Right cardiac atrium (tissue), 5 donors: Measurements from ENCODE around the gene PLCB1. TPM values are rescaled to one million over a fixed set of nuclear protein-coding genes. Genes with fewer than 3 reads are reported as not detected.
A peak's percentile ranks its signal among the peaks of the same experiment; 100 is the strongest.

Experiments used
- ATAC-seq, 2 donors: fragments of 200-7000 bp; cut with Tn5 transposase; one replicate each; pipeline versions ENCODE4 v1.8.0 to v1.9.1; 2020; ENCODE audit warnings: moderate library complexity in 2 of 2, mild to moderate bottlenecking in 1 of 2
- DNase-seq, 3 donors: peaks; one replicate each; pipeline ENCODE4 v3.0.0-alpha.2; 2020
- H3K27ac ChIP-seq: one replicate; pipeline ENCODE4 v1.5.1; 2013; ENCODE audit warnings: mild to moderate bottlenecking, low read length, control low read depth, moderate library complexity
- H3K27me3 ChIP-seq: one replicate; pipeline ENCODE4 v1.6.1; 2013; ENCODE audit not compliant: control insufficient read depth, insufficient read depth
- H3K4me1 ChIP-seq: one replicate; pipeline ENCODE4 v1.6.1; 2013; ENCODE audit warnings: low read length; ENCODE audit not compliant: control insufficient read depth, insufficient read depth
- H3K4me3 ChIP-seq: one replicate; pipeline ENCODE4 v1.5.1; 2013; ENCODE audit warnings: low read length, control low read depth
- H3K9me3 ChIP-seq: one replicate; pipeline ENCODE4 v1.6.1; 2013; ENCODE audit warnings: low read length; ENCODE audit not compliant: control insufficient read depth
- WGBS: extraction: QIAGEN DNeasy Blood & Tissue Kit; methylation state at CpG from one replicate; pipeline ENCODE4 v1.1.7; 2013; 5-methylcytosine and 5-hydroxymethylcytosine counted together
- intact Hi-C, 4 donors: fragments of 100-400 bp; cut with DNase I; formaldehyde crosslinking; loops; one replicate each; pipeline versions ENCODE4 v1.11.0 to v1.14.0; 2022 to 2023
- polyA plus RNA-seq: library from polyadenylated mRNA; stranded (reverse); fragments of 200-250 nt; gene quantifications from one replicate; pipeline ENCODE4 v1.2.3, GENCODE V29; 2013
- total RNA-seq, 4 donors: library from RNA; stranded (reverse); fragmentation: NEBNext Ultra II Directional; extraction: Animal tissue kit (Norgen Biotek cat#: 25700); gene quantifications; one replicate each; pipeline ENCODE4 v1.2.1, GENCODE V29; 2021
- donor health status: healthy with polysubstance abuse.
- donor health status: DM: no; HTN: yes; CAD: no.
- donor health status: DM: no; HTN: no; CAD: no.
- donor health status: DM: no; HTN: yes; CAD: no; lungs with severe emphysema.
- donor health status: DM: yes; HTN: yes; CAD: no.

Gene PLCB1
- total and polyA plus RNA-seq, 5 donors, result 7.6 to 20.3 (median 11.6) TPM

- WGBS, result 93% methylated on average over 2 of the region's 2 CpGs
- DNase-seq, result no peak
Observed at GRCh38 chr20:8700756-8701155, 568.7 kb downstream of the PLCB1 start.

GRCh38 chr20:8706961-8707700, 575.1 kb downstream of the PLCB1 start:
- no peak for ATAC-seq
- H3K9me3 ChIP-seq, result no peaks in the 10 kb centered on the region
- DNase-seq, result no peak
- no peak overlapping the region for H3K27ac ChIP-seq
- WGBS, result 96% methylated on average over 5 of the region's 5 CpGs
- intact Hi-C loops, result no loop called here
- H3K27me3 ChIP-seq, result no peaks in the 10 kb centered on the region
- H3K4me3 ChIP-seq, result no peak overlapping the region
- no peaks in the 10 kb centered on the region for H3K4me1 ChIP-seq

More at GRCh38 chr20:8700756-8701155, 568.7 kb downstream of the PLCB1 start:
- H3K4me1 ChIP-seq, result no peaks in the 10 kb centered on the region
- no peak overlapping the region for H3K27ac ChIP-seq
- ATAC-seq, result no peak
- H3K9me3 ChIP-seq, result no peaks in the 10 kb centered on the region
- intact Hi-C loops, result no loop called here
- no peaks in the 10 kb centered on the region for H3K27me3 ChIP-seq
- no peak overlapping the region for H3K4me3 ChIP-seq

GRCh38 chr20:8709627-8710026, 577.6 kb downstream of the PLCB1 start:
- Histone ChIP-seq H3K4me3 (no peak overlapping the region), H3K9me3 (no peaks in the 10 kb centered on the region), H3K4me1 (no peaks in the 10 kb centered on the region), H3K27ac (no peak overlapping the region), H3K27me3 (no peaks in the 10 kb centered on the region)
- intact Hi-C loops, result loop anchor here in 3 of 4 donors (10.0 kb wide), 4 partner anchors 165 to 775 kb away; partner anchors contain the start of gene PLCB1 (in 1 of the 3)
- WGBS, result 45% methylated on average over 3 of the region's 3 CpGs
- no peak for DNase-seq
- ATAC-seq, result no peak

GRCh38 chr20:8711501-8711900, 579.4 kb downstream of the PLCB1 start:
- H3K27ac ChIP-seq, result no peak overlapping the region
- intact Hi-C loops, result loop anchor here in 3 of 4 donors (10.0 kb wide), 4 partner anchors 167 to 777 kb away; partner anchors contain the start of gene PLCB1 (in 1 of the 3)
- no peak overlapping the region for H3K4me3 ChIP-seq
- H3K4me1 ChIP-seq, result no peaks in the 10 kb centered on the region
- no peaks in the 10 kb centered on the region for H3K27me3 ChIP-seq
- no peaks in the 10 kb centered on the region for H3K9me3 ChIP-seq
- DNase-seq (no peak), ATAC-seq (peak; percentile 26 to 86)
- 65% methylated on average over 3 of the region's 3 CpGs for WGBS

GRCh38 chr20:8714206-8714605, 582.1 kb downstream of the PLCB1 start:
- H3K4me1 ChIP-seq, result no peaks in the 10 kb centered on the region
- WGBS, result 78% methylated on average over 3 of the region's 3 CpGs
- intact Hi-C loops, result loop anchor here in 3 of 4 donors (10.0 kb wide), 4 partner anchors 169 to 779 kb away; partner anchors contain the start of gene PLCB1 (in 1 of the 3)
- H3K9me3 ChIP-seq, result no peaks in the 10 kb centered on the region
- H3K27me3 ChIP-seq, result no peaks in the 10 kb centered on the region
- H3K27ac ChIP-seq, result no peak overlapping the region
- DNase-seq (no peak), ATAC-seq (no peak)
- no peak overlapping the region for H3K4me3 ChIP-seq

GRCh38 chr20:8718279-8718678, 586.2 kb downstream of the PLCB1 start:
- DNase-seq (peak; percentile 26 to 78 (median 58)), ATAC-seq (no peak)
- no peak overlapping the region for H3K27ac ChIP-seq
- H3K27me3 ChIP-seq, result no peaks in the 10 kb centered on the region
- H3K4me1 ChIP-seq, result no peaks in the 10 kb centered on the region
- no peak overlapping the region for H3K4me3 ChIP-seq
- intact Hi-C loops, result loop anchor here in 3 of 4 donors (5.0 to 10.0 kb wide), 6 partner anchors 173 to 783 kb away; partner anchors contain the start of gene PLCB1 (in 2 of the 3)
- 51% methylated on average over 4 of the region's 4 CpGs for WGBS
- no peaks in the 10 kb centered on the region for H3K9me3 ChIP-seq

GRCh38 chr20:8720089-8720488, 588.0 kb downstream of the PLCB1 start:
- no peak overlapping the region for H3K4me3 ChIP-seq
- ATAC-seq (peak; percentile 39 to 46), DNase-seq (no peak)
- intact Hi-C loops, result loop anchor here in 3 of 4 donors (2.0 to 10.0 kb wide), 7 partner anchors 335 to 785 kb away; partner anchors contain the start of gene PLCB1 (in 2 of the 3)
- no peaks in the 10 kb centered on the region for H3K9me3 ChIP-seq
- no peaks in the 10 kb centered on the region for H3K27me3 ChIP-seq
- no peak overlapping the region for H3K27ac ChIP-seq
- H3K4me1 ChIP-seq, result no peaks in the 10 kb centered on the region
- 45% methylated on average over 4 of the region's 4 CpGs for WGBS

- DNase-seq (peak; percentile 41 to 78 (median 64)), ATAC-seq (peak; percentile 91)
- Histone ChIP-seq H3K27me3 (no peaks in the 10 kb centered on the region), H3K4me3 (no peak overlapping the region), H3K4me1 (no peaks in the 10 kb centered on the region), H3K27ac (no peak overlapping the region), H3K9me3 (no peaks in the 10 kb centered on the region)
- intact Hi-C loops, result loop anchor here in 3 of 4 donors (2.0 to 10.0 kb wide), 7 partner anchors 336 to 786 kb away; partner anchors contain the start of gene PLCB1 (in 2 of the 3)
- WGBS, result 18% methylated on average over 5 of the region's 5 CpGs
Observed at GRCh38 chr20:8721098-8721497, 589.0 kb downstream of the PLCB1 start.

GRCh38 chr20:8722277-8722928, 590.3 kb downstream of the PLCB1 start:
- H3K9me3 ChIP-seq, result no peaks in the 10 kb centered on the region
- ATAC-seq (peak; percentile 83 to 88), DNase-seq (peak in 1 of 3 donors; percentile 9)
- no peaks in the 10 kb centered on the region for H3K4me1 ChIP-seq
- no peak overlapping the region for H3K4me3 ChIP-seq
- no peak overlapping the region for H3K27ac ChIP-seq
- WGBS, result 37% methylated on average over 8 of the region's 8 CpGs
- intact Hi-C loops, result loop anchor here in 3 of 4 donors (2.0 to 10.0 kb wide), 7 partner anchors 338 to 788 kb away; partner anchors contain the start of gene PLCB1 (in 1 of the 3)
- H3K27me3 ChIP-seq, result no peaks in the 10 kb centered on the region

GRCh38 chr20:8723296-8723695, 591.2 kb downstream of the PLCB1 start:
- H3K4me1 ChIP-seq, result no peaks in the 10 kb centered on the region
- no peak for ATAC-seq
- intact Hi-C loops, result loop anchor here in 3 of 4 donors (2.0 to 10.0 kb wide), 7 partner anchors 338 to 788 kb away; partner anchors contain the start of gene PLCB1 (in 1 of the 3)
- H3K9me3 ChIP-seq, result no peaks in the 10 kb centered on the region
- H3K4me3 ChIP-seq, result no peak overlapping the region
- no peak overlapping the region for H3K27ac ChIP-seq
- no peak for DNase-seq
- no peaks in the 10 kb centered on the region for H3K27me3 ChIP-seq

GRCh38 chr20:8724884-8725283, 592.8 kb downstream of the PLCB1 start:
- intact Hi-C loops, result loop anchor here in 3 of 4 donors (5.0 to 10.0 kb wide), 6 partner anchors 340 to 790 kb away; partner anchors contain the start of gene PLCB1 (in 1 of the 3)
- no peak for DNase-seq
- 97% methylated on average over 2 of the region's 2 CpGs for WGBS
- ATAC-seq, result no peak
- H3K27me3 ChIP-seq, result no peaks in the 10 kb centered on the region
- no peaks in the 10 kb centered on the region for H3K9me3 ChIP-seq
- no peak overlapping the region for H3K4me3 ChIP-seq
- H3K4me1 ChIP-seq, result no peaks in the 10 kb centered on the region
- no peak overlapping the region for H3K27ac ChIP-seq
